Tibial artery (tissue), 4 donors: Measurements from ENCODE around the gene RBM19.

ENCODE experiments used
- DNase-seq, 2 donors: peaks; one replicate each; pipeline ENCODE4 v3.0.0-alpha.2; 2019
- H3K27ac ChIP-seq, 2 donors: fragments of 200-600 bp; sonication (generic) in 1 of 2; 1 replicate in 1 of 2; 2 replicates in 1 of 2; pipeline ENCODE4 v1.5.1; 2018 to 2019; ENCODE audit warnings: mild to moderate bottlenecking in 1 of 2
- H3K27me3 ChIP-seq, 2 donors: fragments of 200-600 bp; sonication (generic) in 1 of 2; one replicate each; pipeline versions ENCODE4 v1.5.1 to v1.6.0; 2016 to 2019
- H3K36me3 ChIP-seq, 3 donors: fragments of 200-600 bp; sonication (generic) in 2 of 3; one replicate each; pipeline ENCODE4 v1.5.1; 2016 to 2019; ENCODE audit warnings: mild to moderate bottlenecking in 2 of 3
- H3K4me1 ChIP-seq, 4 donors: fragments of 200-600 bp; sonication (generic) in 2 of 4; 1 replicate in 3 of 4; 2 replicates in 1 of 4; pipeline ENCODE4 v1.5.1; 2016 to 2019
- H3K4me3 ChIP-seq, 2 donors: fragments of 200-600 bp; sonication (generic) in 1 of 2; 1 replicate in 1 of 2; 2 replicates in 1 of 2; pipeline ENCODE4 v1.5.1; 2018 to 2019; ENCODE audit warnings: mild to moderate bottlenecking in 2 of 2
- H3K9me3 ChIP-seq, 3 donors: fragments of 200-600 bp; sonication (generic) in 1 of 3; one replicate each; pipeline ENCODE4 v1.5.1; 2016 to 2019
- intact Hi-C: fragments of 100-400 bp; cut with DNase I; formaldehyde crosslinking; loops from one replicate; pipeline ENCODE4 v1.15.0; 2023; ENCODE audit warnings: low total_unique reads
- TF ChIP-seq, protein P1 (sequence below), 2 experiments: fragments of 200-600 bp in 1 of 2; fragments of 450-650 bp in 1 of 2; IDR thresholded peaks; one replicate each; pipeline ENCODE4 v1.5.1; 2017 to 2019; ENCODE audit warnings: antibody characterized with exemption in 2 of 2, mild to moderate bottlenecking in 1 of 2, moderate library complexity in 1 of 2

The RBM19 gene

DNA sequence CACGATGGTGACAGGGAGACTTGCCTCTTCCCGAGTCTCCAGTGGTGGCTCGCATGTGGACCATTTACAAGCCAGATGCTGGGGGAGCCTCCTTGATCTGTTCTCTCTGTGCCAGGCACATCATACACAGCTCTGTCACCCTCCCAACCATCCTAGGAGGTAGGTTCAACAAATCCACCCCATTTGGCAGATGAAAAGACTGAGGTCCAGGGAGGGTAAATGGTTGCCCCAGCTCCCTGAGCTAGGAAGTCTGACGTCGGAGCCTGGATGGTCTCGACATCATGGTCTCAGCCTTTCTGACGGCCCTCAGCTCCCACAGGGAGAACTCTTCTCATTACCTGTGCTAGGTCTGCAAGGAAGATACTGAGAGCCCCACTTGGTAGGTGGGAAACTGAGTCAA is 189.6 kb downstream of the RBM19 start:
- no peak for DNase-seq
- Histone ChIP-seq H3K27ac (no peak overlapping the region), H3K4me1 (no peaks in the 10 kb centered on the region), H3K9me3 (no peaks in the 10 kb centered on the region), H3K4me3 (no peak overlapping the region), H3K27me3 (peaks cover 0 to 39% of the 10 kb centered on the region in 2 donors), H3K36me3 (no peaks in the 10 kb centered on the region)
- TF ChIP-seq, protein P1, sequence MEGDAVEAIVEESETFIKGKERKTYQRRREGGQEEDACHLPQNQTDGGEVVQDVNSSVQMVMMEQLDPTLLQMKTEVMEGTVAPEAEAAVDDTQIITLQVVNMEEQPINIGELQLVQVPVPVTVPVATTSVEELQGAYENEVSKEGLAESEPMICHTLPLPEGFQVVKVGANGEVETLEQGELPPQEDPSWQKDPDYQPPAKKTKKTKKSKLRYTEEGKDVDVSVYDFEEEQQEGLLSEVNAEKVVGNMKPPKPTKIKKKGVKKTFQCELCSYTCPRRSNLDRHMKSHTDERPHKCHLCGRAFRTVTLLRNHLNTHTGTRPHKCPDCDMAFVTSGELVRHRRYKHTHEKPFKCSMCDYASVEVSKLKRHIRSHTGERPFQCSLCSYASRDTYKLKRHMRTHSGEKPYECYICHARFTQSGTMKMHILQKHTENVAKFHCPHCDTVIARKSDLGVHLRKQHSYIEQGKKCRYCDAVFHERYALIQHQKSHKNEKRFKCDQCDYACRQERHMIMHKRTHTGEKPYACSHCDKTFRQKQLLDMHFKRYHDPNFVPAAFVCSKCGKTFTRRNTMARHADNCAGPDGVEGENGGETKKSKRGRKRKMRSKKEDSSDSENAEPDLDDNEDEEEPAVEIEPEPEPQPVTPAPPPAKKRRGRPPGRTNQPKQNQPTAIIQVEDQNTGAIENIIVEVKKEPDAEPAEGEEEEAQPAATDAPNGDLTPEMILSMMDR (IDR thresholded peaks at IDR 0.05) = no peak
- intact Hi-C loops = no loop called here

DNA sequence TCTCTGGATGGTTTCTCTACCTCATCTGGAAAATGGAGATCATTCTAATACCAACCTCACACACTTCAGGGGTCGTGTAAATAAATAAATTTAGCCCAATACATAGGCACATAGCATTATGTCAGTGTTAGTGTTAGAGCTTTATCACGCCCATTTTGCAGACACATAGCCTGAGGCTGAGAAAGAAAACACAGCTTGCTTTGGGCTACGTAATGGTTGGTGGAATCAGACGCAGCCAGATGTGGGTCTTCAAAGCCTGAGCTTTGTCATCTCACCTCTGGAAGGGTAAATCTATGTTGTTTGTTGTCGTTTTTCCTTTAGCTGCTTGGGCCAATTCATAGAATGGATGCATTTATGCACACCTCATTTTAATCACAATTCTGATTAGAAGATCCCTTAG is 191.6 kb downstream of the RBM19 start:
- no peaks in the 10 kb centered on the region for H3K36me3 ChIP-seq
- TF ChIP-seq, protein P1 (IDR thresholded peaks at IDR 0.05) = no peak
- H3K27me3 ChIP-seq = peaks cover 0 to 45% of the 10 kb centered on the region in 2 donors
- H3K4me1 ChIP-seq = no peaks in the 10 kb centered on the region
- no peak overlapping the region for H3K4me3 ChIP-seq
- H3K9me3 ChIP-seq = no peaks in the 10 kb centered on the region
- H3K27ac ChIP-seq = no peak overlapping the region
- intact Hi-C loops = no loop called here
- no peak for DNase-seq

DNA sequence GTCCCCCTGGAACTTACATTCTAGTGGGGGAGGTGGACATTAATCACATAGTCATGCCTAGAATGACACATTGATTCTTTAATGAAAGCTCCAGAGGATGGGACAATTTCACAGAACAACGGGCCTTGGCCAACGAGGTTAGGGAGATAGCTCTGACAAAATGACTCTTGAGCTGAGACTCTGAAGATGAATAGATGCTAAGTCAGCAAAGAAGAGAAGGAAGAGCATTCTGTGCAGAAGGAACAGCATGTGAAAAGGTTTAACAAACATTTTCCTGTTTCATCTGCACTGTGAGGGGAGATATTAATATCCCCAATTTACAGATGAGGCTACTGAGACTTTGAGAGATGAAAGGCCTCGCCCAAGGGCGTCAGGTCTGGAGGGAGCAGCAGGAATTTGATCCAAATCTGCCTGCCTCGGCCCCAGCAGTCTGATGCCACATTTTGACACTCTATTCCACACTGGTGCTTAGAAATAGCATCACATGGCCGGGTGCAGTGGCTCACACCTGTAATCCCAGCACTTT is 193.6 kb downstream of the RBM19 start:
- Histone ChIP-seq H3K27me3 (peaks cover 0 to 39% of the 10 kb centered on the region in 2 donors), H3K36me3 (no peaks in the 10 kb centered on the region), H3K9me3 (no peaks in the 10 kb centered on the region), H3K27ac (no peak overlapping the region), H3K4me1 (no peaks in the 10 kb centered on the region), H3K4me3 (no peak overlapping the region)
- TF ChIP-seq, protein P1 (IDR thresholded peaks at IDR 0.05) = no peak
- DNase-seq = no peak
- intact Hi-C loops = no loop called here

DNA sequence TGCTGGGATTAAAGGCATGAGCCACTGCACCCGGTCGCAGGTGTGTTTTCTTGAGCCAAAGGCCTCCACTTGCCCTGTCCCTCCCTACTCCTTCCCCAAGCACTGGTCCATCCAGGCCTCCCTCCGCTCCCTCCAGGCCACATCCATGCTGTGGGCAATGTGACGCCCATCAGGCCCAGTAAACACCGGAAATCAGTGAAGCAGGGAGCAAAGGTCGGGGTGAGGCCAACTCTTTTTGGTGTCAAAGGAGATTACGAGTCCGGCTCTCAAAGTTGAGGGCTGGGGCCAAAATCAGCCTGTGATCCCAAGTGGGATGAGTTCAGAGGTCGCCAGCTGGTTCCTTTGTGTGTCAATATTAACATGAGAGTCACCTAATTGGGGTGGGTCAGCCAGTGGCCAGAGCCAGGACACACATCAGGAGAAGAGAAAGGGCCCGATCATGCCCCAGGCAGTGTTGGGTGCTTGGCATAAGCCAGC is 195.7 kb downstream of the RBM19 start:
- TF ChIP-seq, protein P1 (IDR thresholded peaks at IDR 0.05) = no peak
- no peak for DNase-seq
- Histone ChIP-seq H3K4me1 (no peaks in the 10 kb centered on the region), H3K27ac (no peak overlapping the region), H3K27me3 (peaks cover 0 to 26% of the 10 kb centered on the region in 2 donors), H3K4me3 (no peak overlapping the region), H3K9me3 (no peaks in the 10 kb centered on the region), H3K36me3 (no peaks in the 10 kb centered on the region)
- intact Hi-C loops = no loop called here

DNA sequence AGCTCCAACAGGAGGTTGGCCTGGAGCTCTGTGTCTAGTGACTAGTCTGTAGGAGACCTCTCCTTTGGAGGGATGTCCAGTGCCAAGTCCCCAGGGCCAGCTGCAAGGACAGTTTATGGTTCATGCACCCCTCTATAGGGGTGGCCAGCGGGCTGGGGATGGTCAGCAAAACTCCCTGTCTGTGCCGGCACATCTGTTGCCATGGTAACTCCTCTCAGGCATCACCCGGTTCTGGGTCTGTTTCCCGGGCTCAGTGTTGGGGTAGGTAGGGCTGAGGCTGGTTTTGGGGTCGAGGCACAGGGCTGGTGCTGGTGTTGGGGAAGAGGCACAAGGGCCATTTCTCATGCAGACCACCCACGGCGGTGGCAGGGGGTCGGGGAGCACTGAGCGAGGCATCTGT is 196.8 kb downstream of the RBM19 start:
- no peaks in the 10 kb centered on the region for H3K9me3 ChIP-seq
- H3K27me3 ChIP-seq = peaks cover 0 to 28% of the 10 kb centered on the region in 2 donors
- DNase-seq = no peak
- no peaks in the 10 kb centered on the region for H3K36me3 ChIP-seq
- TF ChIP-seq, protein P1 (IDR thresholded peaks at IDR 0.05) = no peak
- H3K4me1 ChIP-seq = no peaks in the 10 kb centered on the region
- H3K27ac ChIP-seq = no peak overlapping the region
- intact Hi-C loops = no loop called here
- H3K4me3 ChIP-seq = no peak overlapping the region

DNA sequence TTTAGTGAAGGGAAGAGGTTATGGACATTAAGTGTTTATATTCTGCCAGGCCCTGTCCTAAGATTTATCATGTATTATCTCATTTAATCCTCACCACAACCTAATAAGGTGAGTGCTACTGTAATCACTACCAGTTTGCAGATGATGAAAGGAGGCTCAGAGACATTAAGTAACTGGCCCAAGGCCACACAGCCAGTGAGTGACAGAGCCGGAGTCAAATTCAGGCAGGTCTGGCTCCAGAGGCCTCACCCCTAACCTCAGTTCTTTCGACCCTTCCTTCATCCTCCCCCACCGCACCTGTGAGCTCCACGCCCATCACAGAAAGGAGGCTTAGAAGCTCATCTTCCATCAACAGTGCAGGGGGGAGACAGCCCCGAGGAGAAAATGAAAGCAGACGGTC is 197.3 kb downstream of the RBM19 start:
- DNase-seq = no peak
- Histone ChIP-seq H3K4me1 (no peaks in the 10 kb centered on the region), H3K9me3 (no peaks in the 10 kb centered on the region), H3K27me3 (peaks cover 0 to 31% of the 10 kb centered on the region in 2 donors), H3K27ac (no peak overlapping the region), H3K4me3 (no peak overlapping the region), H3K36me3 (no peaks in the 10 kb centered on the region)
- intact Hi-C loops = no loop called here
- TF ChIP-seq, protein P1 (IDR thresholded peaks at IDR 0.05) = no peak
